H9 (cell line): Measurements from ENCODE around the gene CADM1. TPM values are rescaled to one million over a fixed set of nuclear protein-coding genes. Genes with fewer than 3 reads are reported as not detected.
A peak's percentile ranks its signal among the peaks of the same experiment; 100 is the strongest.

Source experiments
- DNase-seq: peaks from one replicate; pipeline ENCODE4 v3.0.0-alpha.2; 2017
- H2AFZ ChIP-seq: one replicate; pipeline ENCODE4 v1.6.1; 2013; ENCODE audit warnings: mild to moderate bottlenecking, low read length, control low read depth, moderate library complexity
- H2AK5ac ChIP-seq: 2 replicates; pipeline ENCODE4 v1.6.1; 2013; ENCODE audit warnings: low read length, control low read depth, mixed read lengths; ENCODE audit not compliant: insufficient read length
- H2BK120ac ChIP-seq: one replicate; pipeline ENCODE4 v1.6.1; 2013; ENCODE audit warnings: low read depth, mild to moderate bottlenecking, low read length, control low read depth, inconsistent platforms; ENCODE audit not compliant: poor library complexity, severe bottlenecking
- H2BK12ac ChIP-seq: 2 replicates; pipeline ENCODE4 v1.6.1; 2013; ENCODE audit warnings: low read length, control low read depth, mixed read lengths, low read depth; ENCODE audit not compliant: insufficient read length
- H2BK15ac ChIP-seq: 2 replicates; pipeline ENCODE4 v1.6.1; 2013; ENCODE audit warnings: low read depth, low read length, control low read depth
- H2BK20ac ChIP-seq: one replicate; pipeline ENCODE4 v1.6.1; 2013; ENCODE audit warnings: low read depth, mild to moderate bottlenecking, low read length, control low read depth, inconsistent platforms; ENCODE audit not compliant: poor library complexity, severe bottlenecking
- H2BK5ac ChIP-seq: 2 replicates; pipeline ENCODE4 v1.6.1; 2013; ENCODE audit warnings: low read length, control low read depth, mixed read lengths; ENCODE audit not compliant: insufficient read length
- H3K14ac ChIP-seq: 2 replicates; pipeline ENCODE4 v1.6.1; 2013; ENCODE audit warnings: low read length, control low read depth; ENCODE audit not compliant: insufficient read depth
- H3K18ac ChIP-seq: 2 replicates; pipeline ENCODE4 v1.6.1; 2013; ENCODE audit warnings: low read depth, mild to moderate bottlenecking, mixed read lengths, low read length, control low read depth; ENCODE audit not compliant: insufficient read length
- H3K23ac ChIP-seq: 2 replicates; pipeline ENCODE4 v1.6.1; 2013; ENCODE audit warnings: low read length, control low read depth, mixed read lengths, low read depth; ENCODE audit not compliant: insufficient read length
- H3K23me2 ChIP-seq: 2 replicates; pipeline ENCODE4 v1.6.1; 2013; ENCODE audit warnings: low read depth, mild to moderate bottlenecking, mixed read lengths, low read length, control low read depth; ENCODE audit not compliant: insufficient read length, poor library complexity, severe bottlenecking
- H3K27ac ChIP-seq: 2 replicates; pipeline ENCODE4 v1.5.1; 2013; ENCODE audit warnings: low read length, control low read depth, mixed read lengths, low read depth; ENCODE audit not compliant: insufficient read length
- H3K27me3 ChIP-seq: 2 replicates; pipeline ENCODE4 v1.6.1; 2013; ENCODE audit warnings: low read length, control low read depth, inconsistent platforms; ENCODE audit not compliant: insufficient read depth
- H3K4ac ChIP-seq: 2 replicates; pipeline ENCODE4 v1.6.1; 2013; ENCODE audit warnings: low read depth, mild to moderate bottlenecking, control low read depth, inconsistent platforms, low read length, moderate library complexity
- H3K4me1 ChIP-seq: 2 replicates; pipeline ENCODE4 v1.6.1; 2013; ENCODE audit warnings: low read length, control low read depth, inconsistent platforms; ENCODE audit not compliant: insufficient read depth
- H3K4me2 ChIP-seq: 2 replicates; pipeline ENCODE4 v1.6.1; 2013; ENCODE audit warnings: low read length, control low read depth, mixed read lengths; ENCODE audit not compliant: insufficient read length, insufficient read depth
- H3K56ac ChIP-seq: 2 replicates; pipeline ENCODE4 v1.6.1; 2013; ENCODE audit warnings: low read depth, mild to moderate bottlenecking, mixed read lengths, low read length, control low read depth; ENCODE audit not compliant: insufficient read length
- H3K79me1 ChIP-seq: 2 replicates; pipeline ENCODE4 v1.6.1; 2013; ENCODE audit warnings: low read depth, mild to moderate bottlenecking, moderate library complexity, low read length, control low read depth, inconsistent platforms; ENCODE audit not compliant: insufficient read depth, poor library complexity, severe bottlenecking
- H3K79me2 ChIP-seq: 2 replicates; pipeline ENCODE4 v1.6.1; 2013; ENCODE audit warnings: low read length, control low read depth, inconsistent platforms; ENCODE audit not compliant: insufficient read depth
- H3K9ac ChIP-seq: 2 replicates; pipeline ENCODE4 v1.6.1; 2013; ENCODE audit warnings: low read length, control low read depth, mixed read lengths; ENCODE audit not compliant: insufficient read length; ENCODE audit errors: extremely low read depth
- H3K9me3 ChIP-seq: one replicate; pipeline ENCODE4 v1.6.1; 2013; ENCODE audit warnings: low read depth, low read length, inconsistent platforms; ENCODE audit not compliant: control insufficient read depth
- H3T11ph ChIP-seq: one replicate; pipeline ENCODE4 v1.6.1; 2013; ENCODE audit warnings: mild to moderate bottlenecking, low read length, control low read depth, inconsistent platforms
- H4K20me1 ChIP-seq: one replicate; pipeline ENCODE4 v1.6.1; 2013; ENCODE audit not compliant: control insufficient read depth, insufficient read length, insufficient read depth
- H4K5ac ChIP-seq: 2 replicates; pipeline ENCODE4 v1.6.1; 2013; ENCODE audit warnings: low read depth, mild to moderate bottlenecking, mixed read lengths, low read length, control low read depth; ENCODE audit not compliant: insufficient read length
- H4K8ac ChIP-seq: replicated peaks from 2 replicates; pipeline ENCODE4 v1.6.1; 2013; ENCODE audit warnings: low read length, control low read depth, mixed read lengths, low read depth; ENCODE audit not compliant: insufficient read length
- H4K91ac ChIP-seq: 2 replicates; pipeline ENCODE4 v1.6.1; 2013; ENCODE audit warnings: low read depth, mild to moderate bottlenecking, moderate library complexity, mixed read lengths, low read length, control low read depth; ENCODE audit not compliant: insufficient read length
- H3K27ac Mint-ChIP-seq, 3 experiments: 2 replicates in 2 of 3; 3 replicates in 1 of 3; pipeline ENCODE4 v1.8.0; 2020 to 2021; ENCODE audit warnings: mixed read lengths in 3 of 3, mild to moderate bottlenecking in 1 of 3, moderate library complexity in 1 of 3
- H3K27me3 Mint-ChIP-seq: 2 replicates; pipeline ENCODE4 v1.8.0; 2021; ENCODE audit warnings: low read depth, mild to moderate bottlenecking, moderate library complexity, mixed read lengths
- H3K36me3 Mint-ChIP-seq, 3 experiments: 2 replicates in 2 of 3; 3 replicates in 1 of 3; pipeline ENCODE4 v1.8.0; 2020 to 2021; ENCODE audit warnings: low read depth in 3 of 3, mixed read lengths in 3 of 3; ENCODE audit not compliant: insufficient read depth in 1 of 3
- H3K4me1 Mint-ChIP-seq, 2 experiments: 2 replicates each; pipeline ENCODE4 v1.8.0; 2020; ENCODE audit warnings: mixed read lengths in 2 of 2
- H3K4me3 Mint-ChIP-seq, 2 experiments: 2 replicates in 1 of 2; 3 replicates in 1 of 2; pipeline ENCODE4 v1.8.0; 2020 to 2021; ENCODE audit warnings: mild to moderate bottlenecking in 2 of 2, mixed read lengths in 2 of 2, moderate library complexity in 1 of 2
- H3K9me3 Mint-ChIP-seq, 2 experiments: 2 replicates in 1 of 2; 3 replicates in 1 of 2; pipeline ENCODE4 v1.8.0; 2020; ENCODE audit warnings: mild to moderate bottlenecking in 2 of 2, mixed read lengths in 2 of 2, moderate library complexity in 1 of 2
- CTCF ChIP-seq: fragments of 200-600 bp; sonication (generic); conservative IDR thresholded peaks from 3 replicates; pipeline ENCODE4 v1.8.0; 2021; ENCODE audit warnings: antibody characterized with exemption, mild to moderate bottlenecking
- WGBS: extraction: QIAGEN DNeasy Blood & Tissue Kit; methylation state at CpG from one replicate; pipeline ENCODE4 v1.1.7; 2013; ENCODE audit warnings: missing lambda C conversion rate, low lambda C conversion rate, mixed read lengths; ENCODE audit not compliant: insufficient read length; ENCODE audit errors: extremely low coverage; 5-methylcytosine and 5-hydroxymethylcytosine counted together
- total RNA-seq: library from RNA; stranded (reverse); gene quantifications from 2 replicates; pipeline ENCODE4 v1.2.1, GENCODE V29; 2021

Gene CADM1
- total RNA-seq, 1 experiment from 2014 or later, result 11.9 TPM

- Histone ChIP-seq H4K5ac (no peak overlapping the region), H3K56ac (no peak overlapping the region), H3K18ac (no peak overlapping the region), H3K14ac (no peak overlapping the region), H2BK120ac (no peak overlapping the region), H3T11ph (no peak overlapping the region), H3K9me3 (no peaks in the 10 kb centered on the region), H3K23ac (no peak overlapping the region), H3K4me2 (no peak overlapping the region), H2AK5ac (no peak overlapping the region), H3K4me1 (no peaks in the 10 kb centered on the region), H3K27me3 (no peaks in the 10 kb centered on the region), H2BK12ac (no peak overlapping the region), H4K8ac (no peak overlapping the region), H4K20me1 (no peaks in the 10 kb centered on the region), H2BK15ac (no peak overlapping the region), H3K79me1 (no peaks in the 10 kb centered on the region), H4K91ac (no peak overlapping the region), H3K4ac (no peak overlapping the region), H2BK5ac (no peak overlapping the region), H2BK20ac (no peak overlapping the region), H3K9ac (no peak overlapping the region), H3K23me2 (no peaks in the 10 kb centered on the region), H2AFZ (no peak overlapping the region), H3K79me2 (no peaks in the 10 kb centered on the region), H3K27ac (no peak overlapping the region)
- no peak for TF ChIP-seq CTCF
- Mint-ChIP-seq H3K4me1 (peaks cover 0 to 3% of the 10 kb centered on the region in 2 experiments; a peak in 2 of 4 replicates), H3K27me3 (peaks cover 8% of the 10 kb centered on the region), H3K36me3 (no peaks in the 10 kb centered on the region; a peak in 1 of 7 replicates), H3K4me3 (no peak overlapping the region), H3K9me3 (no peaks in the 10 kb centered on the region; a peak in 1 of 5 replicates), H3K27ac (peak overlapping the region in 1 of 3 experiments; percentile 28; a peak in 1 of 7 replicates)
- no CpG with 5 or more reads among the region's 8 CpGs for WGBS
- no peak for DNase-seq
Observed at GRCh38 chr11:115153135-115153534, 351.1 kb downstream of the CADM1 start.
